GM12864 (cell line): ENCODE measurements around the gene WDR86.

Source experiments
- DNase-seq: peaks from one replicate; pipeline ENCODE4 v3.0.0-alpha.2; 2011; ENCODE audit warnings: low read depth
- H3K4me3 ChIP-seq: 2 replicates; pipeline ENCODE4 v1.5.1; 2011; ENCODE audit warnings: mild to moderate bottlenecking, low read depth, low read length, control low read depth
- TF ChIP-seq, protein P1 (sequence below): IDR thresholded peaks from 2 replicates; pipeline ENCODE4 v1.5.1; 2011; ENCODE audit warnings: low read depth, mild to moderate bottlenecking, moderate library complexity, low read length, control low read depth, inconsistent platforms; ENCODE audit errors: missing control alignments

Gene WDR86, protein sequence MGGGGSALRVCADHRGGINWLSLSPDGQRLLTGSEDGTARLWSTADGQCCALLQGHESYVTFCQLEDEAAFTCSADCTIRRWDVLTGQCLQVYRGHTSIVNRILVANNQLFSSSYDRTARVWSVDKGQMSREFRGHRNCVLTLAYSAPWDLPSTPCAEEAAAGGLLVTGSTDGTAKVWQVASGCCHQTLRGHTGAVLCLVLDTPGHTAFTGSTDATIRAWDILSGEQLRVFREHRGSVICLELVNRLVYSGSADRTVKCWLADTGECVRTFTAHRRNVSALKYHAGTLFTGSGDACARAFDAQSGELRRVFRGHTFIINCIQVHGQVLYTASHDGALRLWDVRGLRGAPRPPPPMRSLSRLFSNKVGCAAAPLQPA

GRCh38 chr7:151409667-151410404, at the start of gene WDR86:
Gene WDR86, minus strand, starts transcription at chr7:151410038. Its CDS starts 449 bp downstream, at chr7:151409589.
- TF ChIP-seq, protein P1, sequence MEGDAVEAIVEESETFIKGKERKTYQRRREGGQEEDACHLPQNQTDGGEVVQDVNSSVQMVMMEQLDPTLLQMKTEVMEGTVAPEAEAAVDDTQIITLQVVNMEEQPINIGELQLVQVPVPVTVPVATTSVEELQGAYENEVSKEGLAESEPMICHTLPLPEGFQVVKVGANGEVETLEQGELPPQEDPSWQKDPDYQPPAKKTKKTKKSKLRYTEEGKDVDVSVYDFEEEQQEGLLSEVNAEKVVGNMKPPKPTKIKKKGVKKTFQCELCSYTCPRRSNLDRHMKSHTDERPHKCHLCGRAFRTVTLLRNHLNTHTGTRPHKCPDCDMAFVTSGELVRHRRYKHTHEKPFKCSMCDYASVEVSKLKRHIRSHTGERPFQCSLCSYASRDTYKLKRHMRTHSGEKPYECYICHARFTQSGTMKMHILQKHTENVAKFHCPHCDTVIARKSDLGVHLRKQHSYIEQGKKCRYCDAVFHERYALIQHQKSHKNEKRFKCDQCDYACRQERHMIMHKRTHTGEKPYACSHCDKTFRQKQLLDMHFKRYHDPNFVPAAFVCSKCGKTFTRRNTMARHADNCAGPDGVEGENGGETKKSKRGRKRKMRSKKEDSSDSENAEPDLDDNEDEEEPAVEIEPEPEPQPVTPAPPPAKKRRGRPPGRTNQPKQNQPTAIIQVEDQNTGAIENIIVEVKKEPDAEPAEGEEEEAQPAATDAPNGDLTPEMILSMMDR: no peak
- H3K4me3 ChIP-seq: no peak within 1 kb of the TSS
- no peak for DNase-seq

GRCh38 chr7:151457534-151457933, 47.7 kb upstream of the WDR86 start:
- H3K4me3 ChIP-seq: no peak overlapping the region
- DNase-seq: no peak
- TF ChIP-seq, protein P1: no peak

DNA sequence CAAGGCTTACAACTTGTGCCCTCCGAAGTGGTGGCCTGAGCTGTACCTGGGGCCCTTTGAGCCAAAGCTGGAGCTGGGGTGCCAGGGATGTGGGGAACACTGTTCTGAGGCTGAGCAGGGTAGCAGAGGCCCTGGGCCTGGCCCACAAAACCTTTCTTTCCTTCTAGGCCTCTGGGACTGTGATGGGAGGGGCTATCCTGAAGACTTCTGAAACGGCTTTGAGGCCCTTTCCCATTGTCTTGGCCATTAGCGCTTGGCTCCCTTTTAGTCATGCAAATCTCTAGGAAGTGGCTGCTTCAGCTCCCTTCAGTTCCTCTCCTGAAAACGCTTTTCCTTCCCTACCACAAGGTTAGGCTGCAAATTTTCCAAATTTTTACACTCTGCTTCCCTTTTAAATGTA, 46.9 kb upstream of the WDR86 start:
- H3K4me3 ChIP-seq: no peak overlapping the region
- TF ChIP-seq, protein P1: no peak
- DNase-seq: no peak

DNA sequence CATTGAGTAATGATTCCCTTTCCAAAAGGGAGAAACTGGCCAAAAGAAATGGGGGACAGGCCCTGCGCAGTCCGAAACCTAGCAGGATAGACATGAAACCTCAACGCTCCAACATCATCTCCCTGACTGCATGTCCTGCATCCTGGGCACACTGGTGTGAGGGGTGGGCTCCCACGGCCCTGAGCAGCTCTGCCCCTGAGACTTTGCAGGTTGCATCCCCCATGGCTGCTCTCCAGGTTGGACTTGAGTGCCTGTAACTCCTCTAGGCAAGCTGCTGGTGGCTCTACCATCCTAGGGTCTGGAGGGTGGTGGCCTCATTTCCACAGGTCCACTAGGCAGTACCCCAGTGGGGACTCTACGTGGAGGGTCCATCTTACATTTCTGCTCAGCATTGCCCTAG, 46.4 kb upstream of the WDR86 start:
- no peak for DNase-seq
- TF ChIP-seq, protein P1: no peak

DNA sequence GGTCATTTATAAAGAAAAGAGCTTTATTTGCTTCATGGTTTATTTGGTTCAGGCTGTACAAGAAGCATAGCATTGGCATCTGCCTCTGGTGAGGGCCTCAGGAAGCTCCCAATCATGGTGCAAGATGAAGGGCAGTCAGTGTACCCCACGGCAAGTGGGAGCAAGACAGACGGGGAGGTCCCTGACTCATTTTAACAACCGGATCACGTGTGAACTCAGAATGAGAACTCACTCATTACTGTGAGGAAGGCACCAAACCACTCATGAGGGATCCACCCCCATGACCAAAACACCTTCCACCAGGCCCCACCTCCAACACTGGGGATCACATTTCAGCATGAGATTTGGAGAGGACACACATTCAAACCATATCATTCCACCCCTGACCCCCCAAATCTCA, 45.9 kb upstream of the WDR86 start:
- TF ChIP-seq, protein P1: no peak
- DNase-seq: no peak
- H3K4me3 ChIP-seq: no peak overlapping the region

More for the DNA sequence above, 46.4 kb upstream of the WDR86 start:
- no peak overlapping the region for H3K4me3 ChIP-seq

GRCh38 chr7:151454932-151455530, 45.2 kb upstream of the WDR86 start:
- TF ChIP-seq, protein P1: no peak
- H3K4me3 ChIP-seq: no peak overlapping the region
- DNase-seq: no peak
